Measurements from ENCODE around the gene ZNF697.
A peak's percentile ranks its signal among the peaks of the same experiment; 100 is the strongest.
"Not testable (repeated sequence)": the region's sequence is repeated elsewhere in the genome, so short reads cannot be mapped to it uniquely, and the experiment has no call there.

ZNF697 gene

GRCh38 chr1:119590393-119590792, 57.7 kb downstream of the ZNF697 start:
- no peak overlapping the region for H3K4me3 ChIP-seq (replicated peaks in 1 of 2; ENCODE audit: low read depth in 2 of 2, low read length in 2 of 2)
- no peak for TF ChIP-seq CTCF (IDR thresholded peaks at IDR 0.05; ENCODE audit: low read depth, low read length)
- DNase-seq (ENCODE audit: low read depth in 2 of 2) = no peak

DNA sequence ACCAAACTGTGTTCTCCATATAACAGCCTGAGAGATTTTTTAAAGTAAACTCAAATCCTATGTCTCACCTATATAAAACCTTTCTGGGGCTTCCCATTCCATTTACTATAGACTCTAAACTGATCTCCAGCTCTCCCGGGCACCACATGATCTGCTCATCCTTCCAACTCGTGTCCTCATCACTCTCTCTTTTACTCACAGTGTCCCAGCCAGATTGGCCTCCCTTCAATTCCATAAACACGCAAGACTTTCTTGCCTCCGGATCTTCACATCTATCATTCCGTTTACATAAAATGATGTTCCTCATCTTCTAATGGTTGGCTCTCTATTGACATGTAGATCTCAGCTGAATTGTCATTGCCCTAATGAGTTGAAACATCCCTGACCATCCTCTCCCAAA, 59.4 kb downstream of the ZNF697 start:
- no peak overlapping the region for H3K4me3 ChIP-seq (replicated peaks in 1 of 2; ENCODE audit: low read depth in 2 of 2, low read length in 2 of 2)
- DNase-seq (ENCODE audit: low read depth in 2 of 2) = no peak
- no peak for TF ChIP-seq CTCF (IDR thresholded peaks at IDR 0.05; ENCODE audit: low read depth, low read length)

DNA sequence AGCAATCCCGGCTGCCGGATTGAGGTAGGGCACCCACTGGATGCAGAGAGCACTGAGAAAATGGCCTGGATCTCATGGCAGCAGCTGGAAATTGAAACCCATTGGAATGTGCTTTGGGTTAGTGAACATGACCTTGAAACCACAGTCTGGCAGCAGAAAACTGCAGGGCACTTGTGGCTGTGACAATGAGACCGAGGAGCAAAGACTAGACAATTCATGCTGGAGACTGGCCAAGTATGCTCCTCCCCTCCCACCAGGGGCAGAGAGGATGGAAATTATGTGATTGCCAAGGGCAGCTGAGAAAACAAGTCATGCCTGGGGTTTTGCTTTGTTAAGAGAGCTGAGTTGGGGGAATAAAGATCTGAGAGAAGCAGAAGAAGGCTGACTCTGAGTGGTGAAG, 60.7 kb downstream of the ZNF697 start:
- H3K4me3 ChIP-seq (replicated peaks in 1 of 2; ENCODE audit: low read depth in 2 of 2, low read length in 2 of 2) = no peak overlapping the region
- no peak for TF ChIP-seq CTCF (IDR thresholded peaks at IDR 0.05; ENCODE audit: low read depth, low read length)
- peak; percentile 46 to 47 for DNase-seq (ENCODE audit: low read depth in 2 of 2)

DNA sequence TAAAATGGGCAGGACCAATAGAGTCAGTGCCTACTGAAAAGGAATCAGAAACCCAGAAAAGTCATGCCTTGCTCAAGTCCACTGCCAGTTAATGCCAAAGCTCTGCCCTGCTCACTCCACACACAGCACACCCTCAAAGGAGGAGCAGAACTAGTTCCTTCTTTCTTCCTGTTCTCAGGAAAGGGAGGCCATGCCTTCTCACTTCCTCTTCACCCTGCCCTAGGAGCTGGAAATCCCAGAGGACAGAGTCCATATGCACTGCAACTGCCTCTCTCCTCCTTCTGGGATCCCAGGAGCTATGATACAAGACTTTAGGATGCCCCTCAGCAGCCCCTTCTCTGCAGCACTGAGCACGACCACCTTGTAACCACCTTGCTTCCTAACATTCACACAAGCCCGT, 62.3 kb downstream of the ZNF697 start:
- H3K4me3 ChIP-seq (replicated peaks in 1 of 2; ENCODE audit: low read depth in 2 of 2, low read length in 2 of 2); DNase-seq (ENCODE audit: low read depth in 2 of 2): not testable (repeated sequence)

DNA sequence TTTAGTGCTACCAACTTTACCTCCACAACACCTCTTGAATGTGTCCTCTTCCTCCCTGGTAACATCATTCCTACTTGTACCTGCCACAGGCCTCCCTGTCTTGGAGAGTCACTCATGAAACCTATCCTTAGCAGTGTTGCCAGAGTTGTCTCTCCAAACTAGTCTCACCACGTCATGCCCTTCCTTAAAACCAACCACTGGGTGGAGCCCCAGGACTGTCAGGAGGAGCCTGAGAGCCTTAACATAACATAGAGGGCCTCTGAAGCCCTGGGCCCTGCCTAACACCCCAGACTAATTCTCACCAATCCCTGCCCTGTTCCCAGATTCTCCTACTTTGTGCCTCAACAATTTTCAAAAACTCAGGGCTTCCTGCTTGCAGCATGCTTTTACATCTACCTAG, 65.3 kb downstream of the ZNF697 start:
- no peak overlapping the region for H3K4me3 ChIP-seq (replicated peaks in 1 of 2; ENCODE audit: low read depth in 2 of 2, low read length in 2 of 2)
- DNase-seq (ENCODE audit: low read depth in 2 of 2) = peak; percentile 79
- peak; percentile 73 for TF ChIP-seq CTCF (IDR thresholded peaks at IDR 0.05; ENCODE audit: low read depth, low read length)

GRCh38 chr1:119581076-119581475, 67.0 kb downstream of the ZNF697 start:
- H3K4me3 ChIP-seq (replicated peaks in 1 of 2; ENCODE audit: low read depth in 2 of 2, low read length in 2 of 2); DNase-seq (ENCODE audit: low read depth in 2 of 2): not testable (repeated sequence)

GRCh38 chr1:119573886-119574285, 74.2 kb downstream of the ZNF697 start:
- DNase-seq (ENCODE audit: low read depth in 2 of 2) = no peak
- TF ChIP-seq CTCF (IDR thresholded peaks at IDR 0.05; ENCODE audit: low read depth, low read length) = no peak
- H3K4me3 ChIP-seq (replicated peaks in 1 of 2; ENCODE audit: low read depth in 2 of 2, low read length in 2 of 2) = no peak overlapping the region

DNA sequence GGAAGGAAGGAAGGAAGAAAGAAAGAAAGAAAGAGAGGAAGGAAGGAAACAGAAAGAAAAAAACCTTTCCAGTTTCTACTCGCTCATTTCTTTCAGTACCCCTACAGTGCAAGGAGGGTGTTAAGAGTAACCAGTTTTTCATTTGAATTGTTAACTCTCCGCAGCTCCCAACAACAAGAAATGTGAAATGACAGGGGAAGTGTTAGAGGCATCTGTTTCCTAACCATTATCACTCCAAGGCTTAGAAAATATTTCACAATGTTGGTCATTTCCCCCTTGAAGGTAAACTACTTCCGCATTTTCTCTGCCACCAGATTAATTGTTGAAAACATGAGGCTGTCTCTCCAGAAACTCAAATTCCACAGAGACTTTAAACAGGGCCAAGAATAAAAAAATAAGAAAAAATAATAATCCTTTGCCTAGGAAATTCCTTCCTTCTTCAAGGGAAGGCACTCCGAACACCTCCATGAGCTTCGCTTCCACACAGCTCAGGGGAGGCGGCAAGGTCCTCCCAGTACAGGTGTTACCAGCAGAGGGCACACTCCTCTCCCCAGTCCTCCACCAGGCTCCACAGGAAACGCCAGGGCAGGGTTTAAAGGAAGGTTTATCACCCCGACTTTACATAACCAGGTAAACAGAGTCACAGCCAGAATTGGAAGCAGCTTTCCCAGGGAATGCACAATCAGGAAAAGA, 78.0 kb downstream of the ZNF697 start:
- not testable (repeated sequence) for H3K4me3 ChIP-seq (replicated peaks in 1 of 2; ENCODE audit: low read depth in 2 of 2, low read length in 2 of 2); DNase-seq (ENCODE audit: low read depth in 2 of 2)
